Activated naive CD8-positive, alpha-beta T cell treated with anti-CD3 and anti-CD28 coated beads, Interleukin-2, amount 50 U/mL, for 24 hours (primary cell): Measurements from ENCODE around the gene SLC16A8.

ENCODE experiments used
- ATAC-seq: fragments of 150-1000 bp; cut with Tn5 transposase; one replicate; pipeline ENCODE4 v1.10.0; 2021
- DNase-seq: peaks from one replicate; pipeline ENCODE4 v3.0.0; 2021
- H3K27ac Mint-ChIP-seq: one replicate; pipeline ENCODE4 v1.8.0; 2021; ENCODE audit warnings: mild to moderate bottlenecking, mixed read lengths
- H3K27me3 Mint-ChIP-seq: one replicate; pipeline ENCODE4 v1.8.0; 2021; ENCODE audit warnings: mixed read lengths
- H3K36me3 Mint-ChIP-seq: one replicate; pipeline ENCODE4 v1.8.0; 2021; ENCODE audit warnings: low read depth, mixed read lengths
- H3K4me1 Mint-ChIP-seq: one replicate; pipeline ENCODE4 v1.8.0; 2021; ENCODE audit warnings: mixed read lengths
- H3K4me3 Mint-ChIP-seq: one replicate; pipeline ENCODE4 v1.8.0; 2021; ENCODE audit warnings: mild to moderate bottlenecking, moderate library complexity, mixed read lengths
- H3K9me3 Mint-ChIP-seq: one replicate; pipeline ENCODE4 v1.8.0; 2021; ENCODE audit warnings: mixed read lengths

Gene SLC16A8

DNA sequence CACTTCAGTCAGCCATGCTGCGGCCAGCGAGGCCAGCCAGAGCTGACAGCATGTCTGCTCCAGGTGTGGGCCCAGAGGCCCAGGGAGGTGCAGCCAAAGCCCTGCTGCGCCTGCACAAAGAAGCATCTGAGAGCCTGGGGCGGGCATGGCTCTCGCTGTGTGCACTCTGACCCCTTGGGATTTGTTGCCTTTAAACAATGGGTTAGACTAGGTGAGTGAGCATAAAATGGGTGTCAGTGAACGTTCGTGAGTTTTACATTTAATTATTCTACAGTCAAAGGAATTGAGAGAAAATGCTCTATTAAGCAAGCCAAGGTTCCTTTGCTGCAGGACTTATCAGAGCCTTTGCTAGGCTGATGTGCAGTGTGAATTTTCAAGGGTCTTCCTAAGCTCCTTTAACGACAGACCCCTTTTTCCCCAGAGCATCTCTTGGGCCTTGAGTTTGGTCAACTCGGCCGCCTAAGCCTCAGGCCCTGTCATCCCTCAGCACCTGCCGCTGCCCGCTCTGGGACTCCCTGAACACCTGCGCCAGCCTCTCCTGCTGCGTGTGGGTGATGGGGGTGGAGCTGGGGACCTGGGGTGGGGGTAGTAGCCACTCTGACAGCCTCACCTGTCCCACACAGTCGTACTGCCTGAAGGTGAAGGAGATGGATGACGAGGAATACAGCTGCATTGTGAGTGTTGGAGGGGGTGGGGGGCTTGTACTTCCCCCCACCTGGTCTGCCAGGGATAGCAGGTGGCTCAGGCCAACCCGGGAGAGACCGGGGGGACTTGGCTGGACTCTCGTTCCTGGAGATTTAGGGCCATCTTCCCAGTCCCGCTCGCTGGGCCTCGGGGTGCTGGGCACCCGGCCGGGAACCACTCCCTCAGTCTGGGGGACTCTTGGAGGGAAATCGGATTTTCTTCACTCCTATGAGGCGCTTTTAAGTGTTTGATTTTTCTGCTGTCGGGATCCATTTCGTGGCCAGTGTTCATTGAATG is 10.5 kb downstream of the SLC16A8 start:
- no peaks in the 10 kb centered on the region for H3K36me3 Mint-ChIP-seq
- no peaks in the 10 kb centered on the region for H3K9me3 Mint-ChIP-seq
- no peaks in the 10 kb centered on the region for H3K4me1 Mint-ChIP-seq
- ATAC-seq (no peak), DNase-seq (no peak)
- H3K4me3 Mint-ChIP-seq: no peak overlapping the region
- no peak overlapping the region for H3K27ac Mint-ChIP-seq
- H3K27me3 Mint-ChIP-seq: no peaks in the 10 kb centered on the region

- DNase-seq (no peak), ATAC-seq (no peak)
- Mint-ChIP-seq H3K36me3 (no peaks in the 10 kb centered on the region), H3K27me3 (no peaks in the 10 kb centered on the region), H3K4me3 (no peak overlapping the region), H3K4me1 (no peaks in the 10 kb centered on the region), H3K9me3 (no peaks in the 10 kb centered on the region), H3K27ac (no peak overlapping the region)
Measured at GRCh38 chr22:38072322-38073149, 11.4 kb downstream of the SLC16A8 start.

DNA sequence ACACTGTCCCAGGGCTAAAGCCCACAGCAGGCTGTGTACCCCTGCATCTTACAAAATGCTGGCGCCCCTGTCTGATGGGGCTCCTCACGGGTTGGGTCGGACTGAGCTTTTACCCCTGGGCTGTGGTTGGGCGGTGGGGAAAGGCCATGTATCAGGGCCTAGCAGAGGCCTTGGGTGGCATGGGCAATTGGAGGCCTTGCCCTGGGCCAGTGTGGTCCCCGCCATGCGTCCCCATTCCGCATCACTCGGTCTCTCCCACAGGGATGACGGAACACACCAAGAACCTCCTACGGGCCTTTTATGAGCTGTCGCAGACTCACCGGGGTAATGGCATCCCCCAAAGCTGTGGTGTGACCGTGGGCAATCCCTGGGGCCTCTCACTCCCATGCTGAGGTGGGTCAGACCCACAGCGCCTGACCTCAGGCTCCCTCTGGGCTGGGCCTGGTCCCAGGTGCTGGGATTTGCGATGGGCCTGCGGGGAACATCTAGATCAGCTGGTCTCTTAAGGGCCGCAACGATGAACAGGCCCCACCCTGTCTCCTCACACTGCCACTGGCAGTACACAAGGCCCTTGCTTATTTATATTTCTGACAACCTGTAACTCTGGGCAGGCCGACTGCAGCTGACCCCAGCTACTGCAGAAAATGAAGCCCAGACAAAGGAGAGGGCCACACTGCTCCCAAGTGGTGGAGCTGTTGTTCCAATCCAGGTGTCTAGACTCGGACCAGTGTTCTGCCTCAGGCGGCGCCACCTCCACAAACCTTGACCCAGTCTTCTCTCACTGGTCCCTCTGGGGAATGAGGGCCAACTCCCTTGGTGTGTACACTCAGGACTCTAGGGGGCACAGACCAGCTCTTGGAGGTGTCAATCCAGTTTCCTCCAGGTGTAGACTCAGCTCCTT is 12.3 kb downstream of the SLC16A8 start:
- no peaks in the 10 kb centered on the region for H3K27me3 Mint-ChIP-seq
- no peaks in the 10 kb centered on the region for H3K9me3 Mint-ChIP-seq
- no peaks in the 10 kb centered on the region for H3K36me3 Mint-ChIP-seq
- no peak overlapping the region for H3K4me3 Mint-ChIP-seq
- DNase-seq: no peak
- H3K4me1 Mint-ChIP-seq: no peaks in the 10 kb centered on the region
- H3K27ac Mint-ChIP-seq: no peak overlapping the region
- no peak for ATAC-seq

GRCh38 chr22:38070250-38070921 is 13.6 kb downstream of the SLC16A8 start:
- Mint-ChIP-seq H3K36me3 (peaks cover 5% of the 10 kb centered on the region), H3K27ac (no peak overlapping the region), H3K9me3 (no peaks in the 10 kb centered on the region), H3K4me1 (no peaks in the 10 kb centered on the region), H3K4me3 (no peak overlapping the region), H3K27me3 (no peaks in the 10 kb centered on the region)
- ATAC-seq (no peak), DNase-seq (no peak)

DNA sequence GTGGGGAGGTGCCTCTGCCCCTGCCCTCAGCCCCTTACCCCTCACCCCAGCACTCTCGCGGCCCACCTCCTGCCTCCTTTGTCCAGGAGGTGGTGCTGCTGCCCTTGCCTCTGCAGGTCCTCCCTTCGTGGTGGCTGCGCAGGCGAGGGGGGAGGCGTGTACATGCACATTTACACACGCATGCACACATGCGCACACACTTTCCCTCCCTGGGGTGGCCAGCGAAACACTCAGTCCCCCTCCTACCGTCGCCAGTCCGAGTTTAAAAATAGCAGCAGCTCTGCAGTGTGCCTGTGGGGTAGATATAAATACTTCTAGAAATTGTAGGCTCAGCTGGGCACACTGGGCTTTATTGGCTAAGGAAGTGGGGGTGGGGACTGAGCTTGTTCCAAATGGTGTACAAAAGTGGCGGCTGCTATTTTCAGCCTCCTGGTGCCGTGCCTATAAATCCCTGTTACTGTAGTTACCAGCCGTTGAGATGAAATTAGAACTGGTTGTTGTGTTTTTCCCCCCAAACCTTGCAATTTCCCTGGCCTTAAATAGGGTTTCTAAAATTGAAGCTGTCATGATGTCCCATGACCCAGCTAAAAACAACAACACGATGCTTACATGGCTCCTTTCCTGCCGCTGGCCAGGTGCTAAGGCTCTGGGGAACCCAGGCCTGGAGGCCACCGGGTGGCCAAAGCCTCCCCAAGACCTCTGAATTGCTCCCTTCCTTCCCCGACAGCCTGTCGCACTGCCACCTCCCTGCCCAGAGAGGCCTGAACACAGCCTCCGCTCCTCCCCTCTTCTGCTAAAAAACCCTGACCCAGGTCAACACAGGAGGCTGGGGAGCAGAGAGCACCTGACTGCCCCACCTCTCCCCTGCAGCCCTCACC is 14.4 kb downstream of the SLC16A8 start:
- ATAC-seq (no peak), DNase-seq (no peak)
- Mint-ChIP-seq H3K4me3 (no peak overlapping the region), H3K27ac (no peak overlapping the region), H3K27me3 (no peaks in the 10 kb centered on the region), H3K4me1 (no peaks in the 10 kb centered on the region), H3K9me3 (no peaks in the 10 kb centered on the region), H3K36me3 (peaks cover 5% of the 10 kb centered on the region)

GRCh38 chr22:38068641-38069371 is 15.2 kb downstream of the SLC16A8 start:
- DNase-seq (no peak), ATAC-seq (no peak)
- Mint-ChIP-seq H3K36me3 (peaks cover 8% of the 10 kb centered on the region), H3K9me3 (no peaks in the 10 kb centered on the region), H3K27me3 (no peaks in the 10 kb centered on the region), H3K27ac (no peak overlapping the region), H3K4me3 (no peak overlapping the region), H3K4me1 (no peaks in the 10 kb centered on the region)

GRCh38 chr22:38067761-38068360 is 16.1 kb downstream of the SLC16A8 start:
- ATAC-seq (no peak), DNase-seq (no peak)
- Mint-ChIP-seq H3K4me3 (no peak overlapping the region), H3K36me3 (peaks cover 9% of the 10 kb centered on the region), H3K27ac (no peak overlapping the region), H3K27me3 (no peaks in the 10 kb centered on the region), H3K9me3 (no peaks in the 10 kb centered on the region), H3K4me1 (no peaks in the 10 kb centered on the region)

- peaks cover 12% of the 10 kb centered on the region for H3K36me3 Mint-ChIP-seq
- H3K4me3 Mint-ChIP-seq: no peak overlapping the region
- no peaks in the 10 kb centered on the region for H3K9me3 Mint-ChIP-seq
- H3K4me1 Mint-ChIP-seq: no peaks in the 10 kb centered on the region
- no peak for ATAC-seq
- no peak overlapping the region for H3K27ac Mint-ChIP-seq
- no peak for DNase-seq
- H3K27me3 Mint-ChIP-seq: no peaks in the 10 kb centered on the region
Measured at GRCh38 chr22:38067028-38067415, 17.0 kb downstream of the SLC16A8 start.

DNA sequence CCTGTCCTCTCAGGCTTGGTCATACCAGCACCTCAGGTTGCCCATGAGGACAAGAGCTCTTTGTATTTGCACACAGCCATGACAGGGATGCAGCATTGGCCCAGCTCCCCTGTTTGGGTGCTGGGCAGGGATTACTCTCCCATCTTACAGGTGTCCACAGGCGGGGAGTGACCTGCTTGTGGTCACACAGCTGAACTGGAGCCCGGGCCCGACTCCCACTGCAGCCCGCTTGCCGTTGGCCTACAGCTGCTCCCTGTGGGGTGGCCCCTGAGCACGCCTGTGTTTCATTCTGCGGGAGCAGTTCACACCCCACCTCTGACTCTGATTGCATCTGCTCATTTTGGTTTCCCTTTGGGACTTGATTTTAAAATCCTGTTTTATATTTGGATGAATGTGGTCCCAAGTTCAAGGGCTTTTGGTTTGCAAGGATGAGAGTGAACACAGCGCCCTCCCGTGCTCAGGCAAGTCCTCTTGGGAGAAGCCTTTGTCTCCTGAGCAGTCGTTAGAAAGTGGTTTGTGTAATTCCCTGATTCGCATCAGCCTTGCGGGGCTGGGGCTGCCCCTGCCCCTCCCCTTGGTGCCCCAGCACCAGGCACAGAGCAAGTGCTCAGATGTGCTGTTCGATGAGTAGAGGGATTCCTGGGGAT is 17.5 kb downstream of the SLC16A8 start:
- Mint-ChIP-seq H3K27ac (no peak overlapping the region), H3K9me3 (no peaks in the 10 kb centered on the region), H3K36me3 (peaks cover 12% of the 10 kb centered on the region), H3K4me3 (no peak overlapping the region), H3K4me1 (no peaks in the 10 kb centered on the region), H3K27me3 (no peaks in the 10 kb centered on the region)
- ATAC-seq (no peak), DNase-seq (no peak)

DNA sequence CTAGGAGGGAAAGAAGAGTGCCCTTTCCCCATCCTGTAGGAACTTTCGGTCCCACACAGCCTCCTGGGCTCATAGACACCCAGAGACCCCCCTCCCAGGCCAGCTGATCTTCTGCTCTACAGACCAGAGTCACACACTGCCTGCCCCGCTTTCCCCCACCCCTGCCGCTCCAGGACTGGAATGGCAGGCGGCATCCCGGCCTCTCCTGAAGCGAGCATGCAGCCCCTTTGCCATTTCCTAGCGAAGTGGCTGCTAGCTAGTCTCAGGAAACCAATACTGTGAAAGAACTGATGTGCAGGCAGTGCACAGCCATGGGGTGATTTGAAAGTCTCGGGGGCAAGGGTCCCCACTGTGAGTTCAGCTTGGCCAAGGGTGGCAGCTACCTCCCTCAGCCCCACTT is 18.4 kb downstream of the SLC16A8 start:
- ATAC-seq: no peak
- Mint-ChIP-seq H3K27me3 (no peaks in the 10 kb centered on the region), H3K4me3 (no peak overlapping the region), H3K27ac (no peak overlapping the region), H3K4me1 (no peaks in the 10 kb centered on the region), H3K36me3 (peaks cover 12% of the 10 kb centered on the region), H3K9me3 (no peaks in the 10 kb centered on the region)
- no peak for DNase-seq

DNA sequence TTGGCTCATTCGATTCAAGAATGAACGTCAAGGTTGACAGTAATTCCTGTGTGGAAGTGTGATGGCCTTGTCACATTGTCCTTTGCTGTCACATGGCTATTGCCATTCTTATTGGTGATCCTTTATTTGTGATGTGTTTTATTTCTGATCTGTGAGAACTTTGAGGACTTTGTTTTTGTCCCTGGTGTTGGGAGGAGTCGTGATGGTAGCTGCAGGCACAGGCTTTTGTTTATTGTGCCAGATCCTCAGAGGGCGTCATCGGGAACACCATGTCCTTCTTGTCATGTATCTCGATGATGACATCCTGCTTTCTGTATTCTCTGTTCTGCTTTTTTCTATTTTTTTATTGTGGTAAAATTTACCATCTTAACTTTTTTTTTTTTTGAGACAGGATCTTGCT is 21.2 kb downstream of the SLC16A8 start:
- Mint-ChIP-seq H3K4me1 (peaks cover 4% of the 10 kb centered on the region), H3K27me3 (no peaks in the 10 kb centered on the region), H3K27ac (no peak overlapping the region), H3K4me3 (no peak overlapping the region), H3K36me3 (peaks cover 19% of the 10 kb centered on the region), H3K9me3 (no peaks in the 10 kb centered on the region)
- DNase-seq (no peak), ATAC-seq (no peak)
